Endothelial cell of umbilical vein (primary cell): ENCODE data around the gene MINAR1. TPM values are rescaled to one million over a fixed set of nuclear protein-coding genes. Genes with fewer than 3 reads are reported as not detected.
"Not testable (repeated sequence)": the region's sequence is repeated elsewhere in the genome, so short reads cannot be mapped to it uniquely, and the experiment has no call there.

Experiments used
- BruUV-seq: library from RNA; stranded (reverse); fragments of 400-500 nt; replicated peaks from 2 replicates; lab custom pipeline; 2021; lab: Mats Ljungman, UMichigan
- CTCF ChIA-PET: fragments of 300-600, 350-600 bp; sonication (Branson Sonifier 250); formaldehyde crosslinking; loops from one replicate; lab custom pipeline; 2021; ENCODE audit warnings: antibody characterized with exemption, inconsistent platforms; lab: Charles Lee
- POLR2A ChIA-PET: fragments of 300-600, 350-600 bp; sonication (Branson Sonifier 250); formaldehyde crosslinking; loops from one replicate; lab custom pipeline; 2021; ENCODE audit warnings: antibody characterized with exemption, inconsistent platforms; lab: Charles Lee
- DNase-seq: peaks from one replicate; pipeline ENCODE4 v3.0.0-alpha.2; 2011; ENCODE audit warnings: low read depth, low spot score
- FAIRE-seq: peaks from 2 replicates; lab custom pipeline; 2011; peaks lifted over from hg19 to GRCh38; lab: Jason Lieb, UNC
- H2AFZ ChIP-seq: 2 replicates; pipeline ENCODE4 v1.6.0; 2012; ENCODE audit warnings: low read depth, low read length, control low read depth, inconsistent platforms
- H3K27ac ChIP-seq: 2 replicates; pipeline ENCODE4 v1.5.1; 2011; ENCODE audit warnings: low read depth, mild to moderate bottlenecking, control low read depth, low read length, moderate library complexity; ENCODE audit not compliant: insufficient read depth
- H3K27me3 ChIP-seq, 2 experiments: 2 replicates each; pipeline versions ENCODE4 v1.6.0 to v1.6.1; 2011; ENCODE audit warnings: low read length in 2 of 2, mixed read lengths in 1 of 2; ENCODE audit not compliant: control insufficient read depth in 2 of 2, insufficient read depth in 2 of 2
- H3K36me3 ChIP-seq, 2 experiments: 2 replicates in 1 of 2; 3 replicates in 1 of 2; pipeline ENCODE4 v1.5.1; 2011; ENCODE audit warnings: low read length in 2 of 2, mild to moderate bottlenecking in 1 of 2, moderate library complexity in 1 of 2; ENCODE audit not compliant: control insufficient read depth in 2 of 2, insufficient read depth in 2 of 2; ENCODE audit errors: extremely low read depth in 1 of 2
- H3K4me1 ChIP-seq: 3 replicates; pipeline ENCODE4 v1.5.1; 2011; ENCODE audit warnings: mild to moderate bottlenecking, low read length; ENCODE audit not compliant: control insufficient read depth, insufficient read depth; ENCODE audit errors: extremely low read depth
- H3K4me2 ChIP-seq: 2 replicates; pipeline ENCODE4 v1.6.1; 2011; ENCODE audit warnings: low read length, control low read depth, mixed read lengths; ENCODE audit not compliant: insufficient read depth
- H3K4me3 ChIP-seq, 3 experiments: fragments of 200-600 bp in 1 of 3; sonication (generic), shearing (Covaris generic) in 1 of 3; replicated peaks in 1 of 3; 2 replicates each; pipeline ENCODE4 v1.5.1; 2011 to 2016; ENCODE audit warnings: control low read depth in 3 of 3, low read length in 3 of 3, mild to moderate bottlenecking in 2 of 3, inconsistent platforms in 1 of 3, low read depth in 1 of 3, moderate library complexity in 1 of 3; ENCODE audit not compliant: insufficient read depth in 1 of 3
- H3K79me2 ChIP-seq: 2 replicates; pipeline ENCODE4 v1.6.0; 2012; ENCODE audit warnings: low read length, inconsistent platforms; ENCODE audit not compliant: control insufficient read depth, insufficient read depth
- H3K9ac ChIP-seq: replicated peaks from 2 replicates; pipeline ENCODE3; 2011; ENCODE audit warnings: low read length, control low read depth; ENCODE audit not compliant: insufficient read depth; ENCODE audit errors: extremely low read depth
- H3K9me1 ChIP-seq: replicated peaks from 3 replicates; pipeline ENCODE4 v1.6.0; 2011; ENCODE audit warnings: mild to moderate bottlenecking, low read length; ENCODE audit not compliant: control insufficient read depth, insufficient read depth; ENCODE audit errors: extremely low read depth
- H3K9me3 ChIP-seq: replicated peaks from 2 replicates; pipeline ENCODE4 v1.5.1; 2012; ENCODE audit warnings: low read length, inconsistent platforms; ENCODE audit not compliant: control insufficient read depth, insufficient read depth
- H4K20me1 ChIP-seq: replicated peaks from 2 replicates; pipeline ENCODE3; 2011; ENCODE audit warnings: mild to moderate bottlenecking, low read length; ENCODE audit not compliant: control insufficient read depth, insufficient read depth; ENCODE audit errors: extremely low read depth
- MAX ChIP-seq: IDR thresholded peaks from 2 replicates; pipeline ENCODE4 v1.6.1; 2011; ENCODE audit not compliant: insufficient read depth, insufficient read length
- dilution Hi-C: fragments of 300-500 bp; cut with MboI; formaldehyde crosslinking; loops from one replicate; pipeline ENCODE4 v1.15.0; 2019; ENCODE audit warnings: low sequenced_read_pairs; ENCODE audit not compliant: extremely low pct_ligation_motif_present
- intact Hi-C: fragments of 100-400 bp; cut with micrococcal nuclease; formaldehyde crosslinking; loops from one replicate; pipeline ENCODE4 v1.10.0; 2022
- polyA plus RNA-seq, 4 experiments: library from polyadenylated mRNA; depleted of rRNA in 3 of 4; stranded (reverse) in 3 of 4; unstranded in 1 of 4; fragments of >200 nt; gene quantifications; 2 replicates each; pipeline versions ENCODE4 v1.2.1 to v1.2.3, GENCODE V29; 2011 to 2012; ENCODE audit warnings: missing spikeins in 1 of 4
- total RNA-seq: library from RNA; stranded (reverse); gene quantifications from 2 replicates; pipeline ENCODE4 v1.2.3, GENCODE V29; 2021

Gene MINAR1
- total and polyA plus RNA-seq, 2 donors (not counting 3 experiments of a cell fraction or from before 2014, with no cell fraction given): 0.33 to 0.93 TPM

GRCh38 chr15:79425591-79426295, 6.4 kb upstream of the MINAR1 start:
- dilution Hi-C loops (no loop called here), intact Hi-C loops (no loop called here)
- no peaks in the 10 kb centered on the region for H3K36me3 ChIP-seq
- peaks cover 13 to 19% of the 10 kb centered on the region in 2 experiments for H3K27me3 ChIP-seq
- no peaks in the 10 kb centered on the region for H3K4me1 ChIP-seq
- no peak overlapping the region for H3K27ac ChIP-seq
- H3K79me2 ChIP-seq: no peaks in the 10 kb centered on the region
- no peak overlapping the region for H3K4me3 ChIP-seq
- H3K9me1 ChIP-seq: no peaks in the 10 kb centered on the region
- H3K4me2 ChIP-seq: no peak overlapping the region
- DNase-seq (no peak), FAIRE-seq (no peak)
- ChIA-PET POLR2A (no interaction called here), CTCF (interaction anchor here (0.9 kb wide), 1 partner anchor 45 kb away, joined by 4 read pairs; no protein-coding TSS in a partner anchor)
- no TSS peak for BruUV-seq
- no peak overlapping the region for H3K9ac ChIP-seq
- no peak for TF ChIP-seq MAX
- no peaks in the 10 kb centered on the region for H3K9me3 ChIP-seq
- H2AFZ ChIP-seq: no peak overlapping the region
- H4K20me1 ChIP-seq: no peaks in the 10 kb centered on the region

GRCh38 chr15:79426899-79427298, 5.2 kb upstream of the MINAR1 start:
- DNase-seq, H4K20me1 ChIP-seq, H3K4me3 ChIP-seq, H3K4me2 ChIP-seq, POLR2A ChIA-PET, H3K9ac ChIP-seq, H3K4me1 ChIP-seq, H3K27ac ChIP-seq, H3K9me3 ChIP-seq, dilution Hi-C loops, H3K9me1 ChIP-seq, intact Hi-C loops, H3K79me2 ChIP-seq, BruUV-seq, H3K36me3 ChIP-seq, FAIRE-seq, H2AFZ ChIP-seq: not testable (repeated sequence)
- CTCF ChIA-PET: interaction anchor here (2.1 kb wide), 1 partner anchor 46 kb away, joined by 6 read pairs; no protein-coding TSS in a partner anchor
- H3K27me3 ChIP-seq: peaks cover 20 to 26% of the 10 kb centered on the region in 2 experiments
